Skeletal muscle cell (primary cell): ENCODE data around the gene BID.

Source experiments
- DNase-seq: peaks from one replicate; pipeline ENCODE4 v3.0.0-alpha.2; 2010; ENCODE audit warnings: low read depth
- H3K4me3 ChIP-seq: 2 replicates; pipeline ENCODE4 v1.5.1; 2011; ENCODE audit warnings: low read depth, mild to moderate bottlenecking, control low read depth, low read length, moderate library complexity

The BID gene

GRCh38 chr22:17786435-17787161, 12.3 kb upstream of the BID start:
- peak; percentile 35 for DNase-seq
- H3K4me3 ChIP-seq = no peak overlapping the region

DNA sequence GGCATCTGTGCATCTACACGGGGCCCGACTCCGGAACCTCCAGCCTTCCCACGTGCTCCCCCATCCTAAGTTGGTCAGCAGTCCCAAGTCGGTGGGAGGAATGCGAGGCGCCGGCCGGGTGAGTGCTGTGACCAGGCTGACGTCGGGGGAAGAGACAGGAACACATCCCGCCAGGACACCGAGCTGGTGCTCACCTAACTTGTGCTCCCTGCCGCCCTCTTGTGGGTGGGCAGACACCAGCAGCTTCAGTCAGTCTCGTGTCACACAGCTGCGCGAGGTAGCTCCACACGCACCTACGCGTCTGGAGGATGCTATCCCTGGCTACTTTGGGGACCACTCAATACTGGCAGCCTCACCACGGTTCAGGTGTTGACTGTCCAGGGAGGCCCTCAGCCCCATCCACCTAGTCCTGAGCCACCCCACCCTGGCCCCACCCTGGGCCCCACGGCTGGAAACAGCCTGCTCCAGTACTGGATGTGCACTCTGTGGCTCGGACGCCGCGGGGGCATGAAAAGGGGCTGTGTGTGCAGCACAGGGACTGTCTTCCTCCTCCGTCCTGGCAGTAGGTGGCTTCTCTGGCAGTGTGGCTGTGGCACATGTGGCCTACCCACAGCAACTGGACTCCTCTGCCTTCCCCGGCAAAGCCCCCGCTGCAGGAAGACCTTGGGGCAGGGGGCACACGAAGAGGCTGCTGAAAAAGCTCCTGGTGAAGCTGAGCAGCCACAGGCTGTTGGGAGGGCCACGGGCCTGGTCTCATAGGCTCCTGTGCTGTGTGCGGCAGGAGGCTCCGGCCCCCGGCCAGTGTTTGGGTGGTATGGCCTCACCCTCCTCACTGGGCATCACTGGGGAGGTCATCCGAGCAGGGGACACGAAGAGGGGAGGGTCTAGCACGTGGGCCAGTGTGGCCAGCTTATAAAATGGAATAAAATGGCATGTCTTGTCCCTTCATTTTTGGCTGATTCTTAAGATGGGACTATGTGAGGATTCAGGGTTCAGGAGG, 11.2 kb upstream of the BID start:
- H3K4me3 ChIP-seq = no peak overlapping the region
- no peak for DNase-seq

- DNase-seq = no peak
- H3K4me3 ChIP-seq = no peak overlapping the region
These were observed 10.5 kb upstream of the BID start for GRCh38 chr22:17784776-17785175.

- no peak for DNase-seq
- no peak overlapping the region for H3K4me3 ChIP-seq
These were observed 9.7 kb upstream of the BID start for GRCh38 chr22:17783773-17784480.

GRCh38 chr22:17783312-17783711, 9.0 kb upstream of the BID start:
- no peak for DNase-seq
- no peak overlapping the region for H3K4me3 ChIP-seq

- no peak for DNase-seq
- H3K4me3 ChIP-seq = no peak overlapping the region
These were observed 8.4 kb upstream of the BID start for GRCh38 chr22:17782621-17783020.

DNA sequence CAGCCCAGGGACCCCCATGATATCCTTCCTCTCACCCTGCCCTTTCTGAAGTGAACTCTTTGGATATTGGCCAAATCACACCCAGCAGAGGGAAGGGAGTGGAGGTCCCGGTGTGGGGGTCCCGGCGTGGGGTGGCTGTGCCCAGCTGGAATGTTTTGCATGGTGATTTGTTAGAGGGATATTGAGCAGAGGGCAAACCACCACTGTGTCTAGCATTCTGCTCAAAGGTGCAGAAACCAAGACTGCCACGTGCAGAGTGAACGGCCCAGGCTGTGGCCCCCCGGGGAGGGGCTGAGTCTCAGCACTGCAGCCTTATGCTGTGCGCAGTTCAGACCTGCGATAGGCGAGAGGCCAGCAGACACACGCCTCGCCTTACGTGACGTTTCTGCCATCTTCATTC, 7.9 kb upstream of the BID start:
- no peak for DNase-seq
- no peak overlapping the region for H3K4me3 ChIP-seq

DNA sequence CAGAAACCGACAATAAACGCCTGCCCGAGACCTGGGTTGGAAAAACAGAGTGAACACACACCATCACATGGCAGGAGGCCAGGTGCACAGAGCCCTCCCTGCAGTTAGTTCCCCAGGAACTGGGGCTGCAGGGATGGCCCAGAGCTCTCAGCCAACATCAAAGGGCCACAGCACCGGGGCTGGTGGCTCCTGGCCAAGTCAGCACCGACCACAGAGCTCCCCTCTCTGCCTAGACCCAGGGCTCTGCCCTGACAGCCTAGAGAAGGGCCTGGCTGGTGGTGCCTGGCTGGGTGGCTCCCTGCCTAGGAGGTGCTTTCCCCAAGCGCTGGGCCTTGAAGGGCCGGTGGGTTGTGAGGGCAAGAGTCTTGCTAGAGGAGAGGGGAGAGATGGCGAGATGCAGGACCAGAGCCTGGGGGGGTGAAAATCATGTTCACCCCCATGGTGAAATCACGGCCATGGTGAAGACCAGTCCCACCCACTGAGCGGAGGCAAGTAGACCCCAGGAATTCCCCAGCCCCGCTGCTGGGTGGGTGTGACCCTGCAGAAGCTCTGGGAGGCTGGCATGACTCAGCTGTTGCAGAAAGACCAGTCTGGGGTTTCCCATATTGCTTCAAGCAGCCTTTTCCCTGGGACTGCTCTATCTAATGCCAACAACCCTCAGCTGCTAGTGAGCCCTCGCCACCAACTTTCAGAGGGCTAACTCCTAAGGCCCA, 7.2 kb upstream of the BID start:
- no peak overlapping the region for H3K4me3 ChIP-seq
- peak; percentile 74 for DNase-seq

DNA sequence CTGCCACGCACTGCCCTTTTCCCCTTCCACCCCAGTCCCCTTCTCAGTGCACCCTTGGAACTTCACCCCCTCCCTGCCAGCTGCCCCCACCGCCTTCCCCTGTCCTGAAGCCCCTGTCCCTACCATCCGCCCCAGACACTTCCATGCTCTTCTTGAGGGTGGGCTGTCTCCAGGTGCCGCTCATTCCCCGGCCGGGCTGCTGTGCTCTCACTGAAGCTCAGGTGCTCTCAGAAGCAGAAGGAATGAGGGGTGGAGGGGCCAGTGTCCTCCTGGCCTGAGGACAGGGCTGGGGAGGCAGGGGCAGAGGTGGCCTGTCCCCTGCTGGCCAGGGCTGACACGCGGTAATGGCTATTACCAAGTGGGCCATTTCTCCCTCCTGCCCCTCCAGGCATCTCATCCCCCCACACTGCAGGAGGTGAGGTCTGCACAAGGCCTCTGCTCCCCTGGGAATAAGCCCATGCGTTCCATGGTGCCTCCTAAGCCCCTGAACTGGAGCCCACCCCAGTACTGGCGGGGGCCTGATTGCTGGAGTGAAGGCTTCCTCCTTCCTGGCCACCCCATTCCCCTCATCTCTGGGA, 6.6 kb upstream of the BID start:
- DNase-seq = no peak
- H3K4me3 ChIP-seq = no peak overlapping the region

DNA sequence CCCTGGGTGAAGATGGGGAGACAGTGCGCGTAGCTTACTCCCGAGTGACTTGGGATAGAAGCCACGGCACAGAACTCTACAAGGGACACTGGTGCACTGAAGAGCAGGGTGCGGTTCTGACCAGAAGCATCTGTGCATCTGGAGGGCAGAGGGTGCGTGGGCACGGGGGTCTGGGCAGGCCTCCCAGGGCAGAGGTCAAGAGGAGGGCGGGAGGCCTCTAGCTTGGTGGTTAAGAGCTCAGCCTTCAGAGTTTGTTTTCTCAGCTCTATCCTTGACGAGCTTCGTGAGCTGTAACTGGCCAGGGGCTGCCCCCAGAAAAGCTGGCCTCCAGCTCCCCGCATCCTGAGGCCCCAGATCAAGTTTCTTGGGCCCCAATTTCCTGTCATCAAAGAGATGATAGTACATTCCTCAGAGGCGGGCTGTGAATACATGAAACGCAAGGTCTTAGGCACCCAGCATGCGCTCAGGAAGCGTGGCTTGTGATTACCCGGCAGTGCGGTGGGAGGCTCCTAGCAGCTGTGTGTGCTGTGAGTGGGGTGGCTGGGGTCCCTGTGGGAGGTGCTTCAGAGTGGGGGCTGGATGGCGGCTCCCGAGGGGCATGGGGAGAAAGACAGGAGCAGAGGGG, 6.0 kb upstream of the BID start:
- no peak for DNase-seq
- no peak overlapping the region for H3K4me3 ChIP-seq

- DNase-seq = no peak
- H3K4me3 ChIP-seq = no peak overlapping the region
These were observed 5.2 kb upstream of the BID start for GRCh38 chr22:17779286-17780115.

DNA sequence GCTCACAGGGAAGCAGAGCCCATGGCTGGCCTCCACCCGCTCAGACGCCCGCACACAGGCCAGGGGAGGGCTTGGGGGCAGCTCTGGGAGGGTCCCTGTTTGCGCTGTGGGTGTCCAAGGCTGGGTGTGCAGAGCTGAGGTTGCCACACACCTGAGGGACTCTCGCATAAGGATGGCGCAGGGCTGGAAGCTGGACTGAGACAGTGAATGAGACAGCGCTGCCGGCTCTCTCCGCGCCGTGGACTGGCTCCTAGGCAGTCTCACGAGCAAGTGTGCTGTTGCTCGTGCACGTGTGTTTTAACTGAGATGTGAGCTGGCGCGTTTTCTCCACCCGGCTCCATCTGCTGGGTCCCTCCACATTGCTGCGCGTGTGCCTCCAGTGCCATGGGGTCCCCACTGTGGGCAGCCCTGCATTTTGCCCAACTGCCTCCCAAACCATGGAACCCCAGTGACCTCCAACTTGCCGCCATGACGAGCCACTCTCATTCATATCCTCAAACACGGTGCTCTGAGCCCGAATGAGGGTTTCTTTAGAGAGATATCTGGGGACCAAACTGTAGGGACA, 4.2 kb upstream of the BID start:
- DNase-seq = no peak
- no peak overlapping the region for H3K4me3 ChIP-seq

DNA sequence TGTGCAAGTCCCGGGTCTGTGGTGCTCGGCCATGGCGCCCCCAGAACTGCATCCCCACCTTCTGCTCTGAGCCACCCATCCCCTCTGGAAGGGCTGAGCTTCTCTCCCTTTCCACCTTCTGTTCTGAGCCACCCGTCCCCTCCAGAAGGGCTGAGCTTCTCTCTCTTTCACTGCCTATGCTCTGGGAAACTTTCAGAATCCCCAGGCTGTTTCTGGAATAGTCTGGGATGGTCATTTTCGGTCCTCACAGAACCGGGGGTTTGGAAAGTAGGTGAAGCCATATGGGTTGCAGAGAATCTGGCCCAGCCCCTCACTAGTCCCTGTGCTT, 3.4 kb upstream of the BID start:
- H3K4me3 ChIP-seq = no peak overlapping the region
- DNase-seq = no peak

DNA sequence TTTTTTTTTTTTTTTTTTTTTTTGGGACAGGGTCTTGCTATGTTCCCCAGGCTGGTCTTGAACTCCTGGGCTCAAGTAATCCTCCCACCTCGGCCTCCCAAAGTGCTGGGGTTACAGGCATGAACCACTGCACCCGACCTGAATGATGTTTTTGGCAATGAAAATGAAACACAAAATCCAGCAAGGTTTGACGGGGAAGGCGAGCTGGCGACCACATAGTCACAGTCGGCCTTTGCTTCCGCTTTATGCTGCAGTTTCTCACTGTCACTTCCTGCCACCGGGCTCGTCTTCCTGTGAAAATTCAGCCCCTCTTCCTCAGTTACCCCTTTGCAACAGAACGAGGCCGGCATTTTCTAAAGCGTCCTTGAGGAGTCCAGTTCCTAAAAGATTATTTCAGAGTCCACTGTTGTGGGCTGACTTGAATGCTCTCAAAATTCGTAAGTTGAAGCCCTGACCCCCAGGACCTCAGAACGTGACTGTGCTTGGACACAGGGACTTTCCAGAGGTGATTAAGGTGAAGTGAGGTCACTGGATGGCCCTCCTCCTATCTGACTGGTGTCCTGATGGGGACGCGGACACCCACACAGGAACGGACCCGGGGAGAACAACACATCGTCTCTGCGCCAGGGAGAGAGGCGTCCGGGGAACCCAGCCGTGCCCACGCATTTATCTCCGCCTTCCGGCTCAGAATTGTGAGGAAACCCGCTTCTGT, 2.9 kb upstream of the BID start:
- no peak for DNase-seq
- H3K4me3 ChIP-seq = no peak overlapping the region

GRCh38 chr22:17775781-17776465, 1.7 kb upstream of the BID start:
- no peak for DNase-seq
- no peak overlapping the region for H3K4me3 ChIP-seq

DNA sequence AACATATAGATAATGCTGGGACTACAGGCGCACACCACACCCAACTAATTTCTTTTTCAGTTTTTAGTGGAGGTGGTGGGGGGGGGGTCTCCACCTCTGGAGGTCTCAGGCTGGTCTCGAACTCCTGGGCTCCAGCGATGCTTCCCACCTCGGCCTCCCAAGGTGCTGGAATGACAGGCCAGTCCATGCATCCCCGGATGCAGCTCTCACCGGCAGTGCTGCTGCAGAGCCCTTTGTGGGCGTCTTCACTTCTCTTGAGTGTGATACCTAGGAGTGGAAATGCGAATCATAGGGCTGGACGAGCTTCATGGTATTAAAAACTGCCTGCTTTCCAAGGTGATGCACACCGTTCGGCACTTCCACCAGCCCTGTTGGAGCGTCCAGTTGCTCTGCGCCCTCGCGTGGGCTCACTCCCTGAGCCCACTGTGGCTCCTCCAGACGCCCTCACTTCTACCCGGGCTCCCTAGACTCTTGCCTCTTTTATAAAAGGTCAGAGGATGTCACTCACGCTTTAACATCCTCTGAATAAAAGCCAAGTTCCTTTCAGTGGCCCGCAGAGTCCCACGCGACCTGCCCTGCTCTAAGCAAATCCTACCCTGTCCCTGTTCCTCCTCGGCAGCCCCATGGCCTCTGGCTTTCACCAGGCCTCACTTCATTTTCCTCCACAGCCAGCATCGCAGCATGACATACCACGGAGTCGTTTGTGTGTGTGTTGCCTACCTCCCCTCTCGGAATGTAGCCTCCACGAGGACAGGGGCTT, 837 bp upstream of the BID start:
- peak overlapping the region; percentile 60 for H3K4me3 ChIP-seq
- no peak for DNase-seq
